SU-DHL-6 (cell line): ENCODE results near the gene P2RY8.

ENCODE experiments used
- EZH2phosphoT487 ChIP-seq: fragments of 200-600 bp; sonication (generic), shearing (Covaris generic); conservative IDR thresholded peaks from 2 replicates; pipeline ENCODE4 v1.6.1; 2018; ENCODE audit warnings: mild to moderate bottlenecking, antibody characterized with exemption, low read length, moderate library complexity, mixed read lengths
- TF ChIP-seq, protein P1 (sequence below): fragments of 200-600 bp; sonication (generic); IDR thresholded peaks from one replicate; pipeline ENCODE4 v1.5.1; 2017; ENCODE audit warnings: antibody characterized with exemption, mild to moderate bottlenecking, low read length, moderate library complexity; ENCODE audit not compliant: insufficient read depth, poor library complexity, severe bottlenecking

DNA sequence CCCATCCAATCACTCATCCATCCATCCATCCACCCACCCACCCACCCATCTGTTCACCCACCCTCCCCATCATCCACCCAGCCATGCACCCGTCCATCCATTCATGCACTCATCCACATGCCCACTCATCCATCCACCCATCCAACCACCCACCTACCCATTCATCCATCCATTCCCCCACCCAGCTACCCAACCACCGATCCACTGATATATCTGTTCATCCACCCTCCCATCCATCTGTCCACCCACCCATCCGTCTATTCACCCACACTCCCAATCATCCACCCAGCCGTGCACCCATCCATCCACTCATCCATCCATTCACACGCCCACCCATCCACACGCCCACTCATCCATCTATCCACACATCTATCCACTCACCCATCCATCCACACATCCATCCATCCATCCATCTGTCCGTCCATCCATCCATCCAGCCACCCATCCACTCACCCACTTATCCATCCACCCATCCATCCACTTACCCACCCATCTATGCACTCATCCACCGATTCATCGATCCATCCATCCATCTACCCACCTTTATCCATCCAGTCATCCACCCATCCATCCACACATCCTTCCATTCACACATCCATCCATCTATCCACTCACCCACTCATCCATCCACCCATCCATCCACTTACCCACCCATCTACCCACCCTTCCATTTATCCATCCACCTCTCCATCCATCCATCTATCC, 112.7 kb downstream of the P2RY8 start:
- TF ChIP-seq, protein P1, sequence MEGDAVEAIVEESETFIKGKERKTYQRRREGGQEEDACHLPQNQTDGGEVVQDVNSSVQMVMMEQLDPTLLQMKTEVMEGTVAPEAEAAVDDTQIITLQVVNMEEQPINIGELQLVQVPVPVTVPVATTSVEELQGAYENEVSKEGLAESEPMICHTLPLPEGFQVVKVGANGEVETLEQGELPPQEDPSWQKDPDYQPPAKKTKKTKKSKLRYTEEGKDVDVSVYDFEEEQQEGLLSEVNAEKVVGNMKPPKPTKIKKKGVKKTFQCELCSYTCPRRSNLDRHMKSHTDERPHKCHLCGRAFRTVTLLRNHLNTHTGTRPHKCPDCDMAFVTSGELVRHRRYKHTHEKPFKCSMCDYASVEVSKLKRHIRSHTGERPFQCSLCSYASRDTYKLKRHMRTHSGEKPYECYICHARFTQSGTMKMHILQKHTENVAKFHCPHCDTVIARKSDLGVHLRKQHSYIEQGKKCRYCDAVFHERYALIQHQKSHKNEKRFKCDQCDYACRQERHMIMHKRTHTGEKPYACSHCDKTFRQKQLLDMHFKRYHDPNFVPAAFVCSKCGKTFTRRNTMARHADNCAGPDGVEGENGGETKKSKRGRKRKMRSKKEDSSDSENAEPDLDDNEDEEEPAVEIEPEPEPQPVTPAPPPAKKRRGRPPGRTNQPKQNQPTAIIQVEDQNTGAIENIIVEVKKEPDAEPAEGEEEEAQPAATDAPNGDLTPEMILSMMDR, result no peak
- TF ChIP-seq EZH2phosphoT487, result no peak
